GM12864 (cell line): ENCODE data around the gene ACE.

Experiments used
- DNase-seq: peaks from one replicate; pipeline ENCODE4 v3.0.0-alpha.2; 2011; ENCODE audit warnings: low read depth
- H3K4me3 ChIP-seq: 2 replicates; pipeline ENCODE4 v1.5.1; 2011; ENCODE audit warnings: mild to moderate bottlenecking, low read depth, low read length, control low read depth
- TF ChIP-seq, protein P1 (sequence below): IDR thresholded peaks from 2 replicates; pipeline ENCODE4 v1.5.1; 2011; ENCODE audit warnings: low read depth, mild to moderate bottlenecking, moderate library complexity, low read length, control low read depth, inconsistent platforms; ENCODE audit errors: missing control alignments

Gene ACE

DNA sequence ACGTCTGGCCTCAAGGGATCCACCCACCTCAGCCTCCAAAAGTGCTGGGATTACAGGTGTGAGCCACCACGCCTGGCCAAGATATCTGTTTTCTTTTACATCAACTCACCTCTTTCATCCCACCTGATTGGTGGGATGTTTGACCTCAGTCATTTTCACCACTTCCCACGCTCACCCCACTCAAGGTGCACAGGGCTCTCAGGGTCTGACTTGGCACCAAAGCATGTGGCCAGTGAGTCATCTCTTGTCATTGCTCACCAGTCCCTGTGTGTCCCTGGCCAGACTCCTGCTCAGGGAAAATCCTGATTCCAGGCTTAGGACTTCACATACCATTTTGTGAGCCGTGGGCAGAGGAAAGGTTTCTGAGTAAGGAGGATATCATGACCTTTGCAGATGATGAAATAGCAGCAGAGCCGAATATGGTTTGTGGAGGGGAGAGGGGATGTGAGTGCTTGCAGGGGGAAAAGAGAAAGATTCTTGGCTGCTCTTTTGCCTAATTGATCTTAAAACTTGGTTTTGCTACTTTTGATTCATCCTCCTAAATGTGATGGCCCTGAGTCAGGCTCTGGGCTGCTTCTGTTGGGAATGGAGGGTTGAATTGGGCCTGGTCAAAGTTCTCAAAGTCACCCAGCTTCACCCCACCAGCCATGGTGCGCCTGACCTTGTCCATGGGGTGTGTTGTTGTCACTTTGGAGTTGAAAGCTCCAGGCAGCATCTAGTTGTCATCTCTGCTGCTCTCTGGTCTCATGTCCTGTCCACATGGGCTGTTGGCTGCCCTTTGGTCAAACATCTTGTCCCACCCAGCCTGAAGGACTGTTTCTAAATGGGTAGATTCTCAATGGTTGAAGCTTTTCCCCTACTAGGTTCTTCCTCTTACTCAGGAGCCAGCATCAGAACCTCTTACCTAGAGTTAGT lies 40.3 kb downstream of the ACE start:
- H3K4me3 ChIP-seq, result no peak overlapping the region
- TF ChIP-seq, protein P1, sequence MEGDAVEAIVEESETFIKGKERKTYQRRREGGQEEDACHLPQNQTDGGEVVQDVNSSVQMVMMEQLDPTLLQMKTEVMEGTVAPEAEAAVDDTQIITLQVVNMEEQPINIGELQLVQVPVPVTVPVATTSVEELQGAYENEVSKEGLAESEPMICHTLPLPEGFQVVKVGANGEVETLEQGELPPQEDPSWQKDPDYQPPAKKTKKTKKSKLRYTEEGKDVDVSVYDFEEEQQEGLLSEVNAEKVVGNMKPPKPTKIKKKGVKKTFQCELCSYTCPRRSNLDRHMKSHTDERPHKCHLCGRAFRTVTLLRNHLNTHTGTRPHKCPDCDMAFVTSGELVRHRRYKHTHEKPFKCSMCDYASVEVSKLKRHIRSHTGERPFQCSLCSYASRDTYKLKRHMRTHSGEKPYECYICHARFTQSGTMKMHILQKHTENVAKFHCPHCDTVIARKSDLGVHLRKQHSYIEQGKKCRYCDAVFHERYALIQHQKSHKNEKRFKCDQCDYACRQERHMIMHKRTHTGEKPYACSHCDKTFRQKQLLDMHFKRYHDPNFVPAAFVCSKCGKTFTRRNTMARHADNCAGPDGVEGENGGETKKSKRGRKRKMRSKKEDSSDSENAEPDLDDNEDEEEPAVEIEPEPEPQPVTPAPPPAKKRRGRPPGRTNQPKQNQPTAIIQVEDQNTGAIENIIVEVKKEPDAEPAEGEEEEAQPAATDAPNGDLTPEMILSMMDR, result no peak
- peak; percentile 34 for DNase-seq

DNA sequence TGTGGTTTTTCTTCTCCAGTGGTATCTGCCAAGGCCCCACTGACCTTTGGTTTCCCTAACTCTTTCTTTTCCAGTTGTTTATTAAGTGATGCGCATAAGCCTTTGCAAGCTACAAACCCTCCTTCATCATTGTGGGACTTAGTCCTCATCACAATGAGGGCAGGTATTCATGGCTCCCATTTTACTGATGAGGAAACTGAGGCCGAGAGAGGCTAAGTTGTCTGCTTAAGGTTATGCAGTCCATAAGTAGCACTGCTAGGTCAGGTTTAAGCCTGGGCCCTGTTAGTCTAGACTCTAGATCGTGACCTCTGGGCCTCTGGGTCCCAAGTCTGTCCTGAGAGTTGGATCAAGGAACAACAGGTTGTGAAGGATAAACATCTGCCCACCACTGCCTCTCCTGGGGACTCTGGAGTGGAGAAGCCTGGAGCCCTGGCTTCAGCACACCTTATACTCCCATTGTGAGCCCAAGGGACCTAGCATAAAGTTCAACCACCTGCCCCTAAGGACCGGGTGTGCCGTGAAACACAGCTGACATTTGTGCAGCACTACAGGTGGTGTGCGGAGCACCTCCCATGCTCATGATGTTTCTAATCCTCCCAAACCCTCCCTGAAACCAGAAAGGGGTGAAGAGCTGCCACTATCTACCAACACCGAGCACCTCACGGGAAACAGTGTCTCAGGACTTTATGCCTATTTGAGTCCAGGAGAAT lies 41.1 kb downstream of the ACE start:
- no peak overlapping the region for H3K4me3 ChIP-seq
- no peak for DNase-seq
- TF ChIP-seq, protein P1, result no peak

DNA sequence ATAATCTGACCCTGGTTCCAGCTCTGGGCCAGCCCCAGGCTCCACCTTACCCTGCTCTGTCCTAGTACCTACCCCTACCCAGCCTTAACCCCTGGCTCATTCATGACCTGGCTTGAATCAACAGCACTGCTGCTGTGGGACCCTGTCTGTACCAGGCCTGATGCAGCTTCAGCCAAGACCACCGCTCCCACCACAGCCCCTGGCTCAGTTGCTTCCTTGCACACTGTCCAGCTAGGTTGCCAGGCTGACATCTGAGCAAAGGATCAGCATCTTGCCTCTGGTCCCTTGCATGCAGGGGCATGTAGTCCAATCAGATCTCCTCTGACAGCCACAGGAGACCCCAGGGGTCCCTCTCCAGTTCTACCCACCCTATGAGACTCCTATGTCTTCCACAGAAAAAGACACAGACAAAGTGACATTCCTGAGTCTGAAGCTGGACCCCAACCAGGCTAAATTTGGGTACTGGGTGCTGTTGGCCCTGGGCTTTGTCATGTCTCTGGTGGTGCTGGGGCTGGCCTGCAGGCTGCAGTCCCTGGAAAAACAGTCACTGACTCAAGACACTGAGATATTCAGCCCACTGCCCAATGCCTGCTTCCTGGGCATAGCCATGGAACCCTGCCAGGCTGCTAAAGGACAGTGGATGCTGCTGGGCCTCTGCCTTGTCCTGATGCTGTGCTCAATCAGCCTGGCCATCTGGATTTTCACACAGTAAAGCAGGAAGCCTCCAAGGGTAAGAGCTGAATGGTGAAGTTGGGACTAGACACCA lies 42.4 kb downstream of the ACE start:
- no peak overlapping the region for H3K4me3 ChIP-seq
- no peak for DNase-seq
- TF ChIP-seq, protein P1, result no peak

DNA sequence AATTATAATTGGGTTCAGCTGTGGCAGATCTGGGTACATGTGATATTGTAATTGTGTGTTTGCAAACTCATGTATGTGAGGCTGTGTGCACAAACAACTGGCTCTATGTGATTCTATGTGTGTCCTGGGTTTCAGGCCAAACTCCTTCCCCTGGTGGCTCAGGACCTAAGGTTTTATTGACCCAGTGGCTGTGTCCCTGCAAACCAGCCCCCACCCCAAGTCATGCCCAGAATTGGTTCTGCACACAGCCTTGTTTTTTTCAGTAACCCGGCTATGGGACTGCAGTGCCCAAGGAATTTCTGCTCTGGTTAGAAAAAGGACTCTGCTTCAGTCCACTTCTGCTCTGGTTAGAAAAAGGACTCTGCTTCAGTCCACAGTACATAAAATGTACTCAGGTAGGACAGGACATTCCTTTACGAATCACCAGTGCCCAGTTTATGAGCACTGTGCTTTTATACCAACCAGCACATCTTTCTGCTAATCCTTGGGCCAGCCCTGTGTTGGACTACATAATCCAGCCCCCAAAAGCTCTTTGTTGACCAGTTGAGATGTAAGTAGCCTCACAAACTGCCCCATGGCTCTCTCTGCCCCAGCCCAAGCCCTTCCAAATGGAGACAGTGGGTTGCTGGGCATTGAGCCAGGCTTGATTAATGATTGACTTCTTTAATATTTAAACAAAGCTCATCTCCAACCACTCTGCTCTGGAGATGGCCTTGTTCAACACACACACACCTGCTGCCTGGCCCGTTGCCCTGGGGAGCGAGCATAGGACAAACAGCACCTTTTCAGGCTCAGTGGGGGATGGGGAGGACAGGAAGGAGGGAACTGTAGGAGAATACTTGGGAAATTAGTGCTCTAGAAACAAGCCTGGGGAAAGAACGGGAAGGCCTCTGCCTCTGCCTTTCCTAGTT lies 43.4 kb downstream of the ACE start:
- no peak overlapping the region for H3K4me3 ChIP-seq
- TF ChIP-seq, protein P1, result no peak
- DNase-seq, result no peak

DNA sequence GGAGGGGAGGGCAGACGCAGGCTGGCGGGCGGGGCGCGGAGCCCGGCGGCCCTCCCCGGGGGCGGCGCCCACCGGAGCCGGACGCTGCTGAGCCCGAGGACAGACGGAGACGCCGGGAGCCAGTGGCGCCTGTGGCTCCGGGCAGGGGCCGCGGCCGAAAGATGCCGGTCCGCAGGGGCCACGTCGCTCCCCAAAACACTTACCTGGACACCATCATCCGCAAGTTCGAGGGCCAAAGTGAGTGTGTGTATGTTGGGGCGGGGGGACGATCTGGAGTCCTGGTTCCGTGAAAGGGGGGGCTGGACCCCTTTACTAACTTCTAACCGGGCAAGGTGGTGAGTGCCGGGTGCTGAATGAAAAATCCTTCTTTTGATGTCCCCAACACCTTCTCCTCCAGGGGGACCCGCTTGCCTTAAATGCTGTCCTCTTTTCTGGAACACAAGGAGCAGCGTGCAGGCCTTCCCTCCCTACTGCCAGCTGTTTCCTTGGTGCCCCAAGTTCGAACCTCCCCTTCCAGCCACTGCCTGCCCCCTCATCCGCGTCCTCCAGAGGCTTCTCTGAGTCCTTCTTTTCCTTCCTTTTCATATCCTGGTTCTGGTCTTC lies 46.5 kb downstream of the ACE start, which contains the start of gene KCNH6:
KCNH6 (plus strand) TSS at position 106 of the 603 bp plus-strand sequence; CDS start at position 162, 56 bp downstream.
- DNase-seq, result no peak

More for the DNA sequence above, 46.5 kb downstream of the ACE start, which contains the start of gene KCNH6:
- TF ChIP-seq, protein P1, result no peak
- no peak within 1 kb of the TSS for H3K4me3 ChIP-seq
